Measurements from ENCODE around the gene ANKRD33B. TPM values are rescaled to one million over a fixed set of nuclear protein-coding genes. Genes with fewer than 3 reads are reported as not detected.

ANKRD33B gene
- total RNA-seq, 1 experiment from 2014 or later, result 6.9 TPM

- H3K27me3 Mint-ChIP-seq (ENCODE audit: low read depth), result no peaks in the 10 kb centered on the region
- Histone ChIP-seq H3K23me2 (ENCODE audit: insufficient read length, low read depth, low read length, poor library complexity, severe bottlenecking) (no peaks in the 10 kb centered on the region), H3K56ac (ENCODE audit: insufficient read length, low read depth, low read length) (no peak overlapping the region), H2BK120ac (ENCODE audit: low read depth, low read length, poor library complexity, severe bottlenecking) (no peak overlapping the region), H3K23ac (ENCODE audit: insufficient read length, low read depth, low read length) (no peak overlapping the region), H4K5ac (ENCODE audit: insufficient read length, low read depth, low read length) (no peak overlapping the region), H4K91ac (ENCODE audit: insufficient read length, low read depth, low read length) (no peak overlapping the region), H3K4ac (ENCODE audit: low read depth, low read length) (no peak overlapping the region), H4K20me1 (ENCODE audit: control insufficient read depth, insufficient read depth, insufficient read length) (no peaks in the 10 kb centered on the region), H2BK15ac (ENCODE audit: low read depth, low read length) (no peak overlapping the region), H3K9ac (ENCODE audit: extremely low read depth, insufficient read length, low read length) (no peak overlapping the region), H2BK12ac (ENCODE audit: insufficient read length, low read depth, low read length) (no peak overlapping the region), H3K27me3 (ENCODE audit: insufficient read depth, low read length) (no peaks in the 10 kb centered on the region), H2AK5ac (ENCODE audit: insufficient read length, low read length) (no peak overlapping the region), H3K18ac (ENCODE audit: insufficient read length, low read depth, low read length) (no peak overlapping the region), H2BK20ac (ENCODE audit: low read depth, low read length, poor library complexity, severe bottlenecking) (no peak overlapping the region), H3K4me1 (ENCODE audit: insufficient read depth, low read length) (0 out of 2 replicates have a peak, but pooled peaks cover 2% of the 10 kb centered on the region), H3K4me2 (ENCODE audit: insufficient read depth, insufficient read length, low read length) (no peak overlapping the region), H3T11ph (ENCODE audit: low read length) (no peak overlapping the region), H3K14ac (ENCODE audit: insufficient read depth, low read length) (no peak overlapping the region), H3K79me2 (ENCODE audit: insufficient read depth, low read length) (no peaks in the 10 kb centered on the region), H4K8ac (replicated peaks; ENCODE audit: insufficient read length, low read depth, low read length) (no peak overlapping the region), H3K9me3 (ENCODE audit: control insufficient read depth, low read depth, low read length) (no peaks in the 10 kb centered on the region), H3K79me1 (ENCODE audit: insufficient read depth, low read depth, low read length, poor library complexity, severe bottlenecking) (no peaks in the 10 kb centered on the region), H2AFZ (ENCODE audit: low read length) (no peak overlapping the region), H3K27ac (ENCODE audit: insufficient read length, low read depth, low read length) (no peak overlapping the region), H2BK5ac (ENCODE audit: insufficient read length, low read length) (no peak overlapping the region)
- peaks cover 4 to 7% (median 5%) of the 10 kb centered on the region in 3 experiments; a peak in 6 of 7 replicates for H3K36me3 Mint-ChIP-seq (ENCODE audit: insufficient read depth in 1 of 3, low read depth in 3 of 3)
- no peak for TF ChIP-seq CTCF (conservative IDR thresholded peaks at IDR 0.05)
- peaks cover 10 to 19% of the 10 kb centered on the region in 2 experiments for H3K4me1 Mint-ChIP-seq
- H3K27ac Mint-ChIP-seq, result no peak overlapping the region
- H3K4me3 Mint-ChIP-seq, result no peak overlapping the region
- no peak for DNase-seq
- WGBS (ENCODE audit: extremely low coverage, insufficient read length, low lambda C conversion rate), result no CpG with 5 or more reads among the region's 16 CpGs
- peaks cover 4 to 6% of the 10 kb centered on the region in 2 experiments; a peak in 4 of 5 replicates for H3K9me3 Mint-ChIP-seq
Observed at GRCh38 chr5:10691826-10692785, 128.2 kb downstream of the ANKRD33B start.
